NCI-H146 (cell line): ENCODE measurements around the gene MRPS18B.

Experiments
- DNase-seq: peaks from one replicate; lab custom pipeline; 2025; lab: John Stamatoyannopoulos, UW

Gene MRPS18B

DNA sequence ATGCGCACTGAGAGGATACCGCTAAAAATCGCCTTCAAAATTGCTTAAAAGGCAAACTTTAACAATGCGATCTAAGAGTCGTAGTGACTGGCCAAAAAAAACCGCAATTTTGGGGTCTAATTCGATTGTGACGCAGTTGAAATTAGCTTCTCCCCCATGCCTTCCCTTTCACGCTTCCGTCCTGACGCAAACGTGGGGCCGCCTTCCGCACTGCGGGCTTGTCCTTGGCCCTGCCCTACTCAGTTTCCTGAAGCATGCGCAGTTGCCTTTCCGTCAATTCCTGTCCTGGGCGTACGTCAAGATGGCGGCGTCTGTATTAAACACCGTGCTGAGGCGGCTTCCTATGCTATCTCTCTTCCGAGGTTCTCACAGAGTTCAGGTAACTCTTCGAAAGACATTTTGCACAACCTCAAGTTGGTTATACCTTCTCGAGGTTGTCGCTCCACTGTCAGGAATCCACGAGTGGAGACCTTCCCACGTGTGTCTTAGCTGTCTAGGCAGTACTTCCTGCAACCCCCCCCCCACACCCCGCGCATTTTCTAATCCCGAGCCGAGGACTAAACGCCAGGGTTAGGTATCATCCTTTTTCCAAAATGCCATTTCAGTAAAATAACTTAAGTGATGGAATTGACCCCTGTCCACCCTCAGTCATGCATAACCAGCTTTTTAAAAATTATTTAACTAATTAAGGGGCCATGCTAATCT lies at the start of gene MRPS18B:
TSS of gene MRPS18B (plus strand) at position 276 of the 705 bp plus-strand sequence. CDS start at position 302, 26 bp downstream.
- peak; percentile 95 for DNase-seq

DNA sequence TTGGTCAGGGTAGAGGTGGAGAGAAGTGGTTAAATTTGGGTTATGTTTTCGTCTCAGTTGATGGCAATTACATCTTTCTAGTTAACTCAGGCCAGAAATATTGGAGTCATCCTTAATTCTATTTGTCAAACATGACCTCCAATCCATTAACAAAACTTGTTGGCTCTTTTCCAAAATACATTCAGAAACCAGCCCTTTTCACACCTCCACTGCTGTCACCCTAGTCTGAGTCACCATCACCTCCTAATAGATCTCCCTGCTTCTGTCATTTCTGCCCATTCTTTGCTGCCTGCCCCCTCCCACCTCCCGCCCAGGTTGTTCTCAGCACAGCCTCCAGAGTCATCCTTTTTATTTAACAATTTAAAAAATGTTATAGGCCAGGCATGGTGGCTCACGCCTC lies 49.4 kb upstream of the MRPS18B start:
- DNase-seq: peak; percentile 28

DNA sequence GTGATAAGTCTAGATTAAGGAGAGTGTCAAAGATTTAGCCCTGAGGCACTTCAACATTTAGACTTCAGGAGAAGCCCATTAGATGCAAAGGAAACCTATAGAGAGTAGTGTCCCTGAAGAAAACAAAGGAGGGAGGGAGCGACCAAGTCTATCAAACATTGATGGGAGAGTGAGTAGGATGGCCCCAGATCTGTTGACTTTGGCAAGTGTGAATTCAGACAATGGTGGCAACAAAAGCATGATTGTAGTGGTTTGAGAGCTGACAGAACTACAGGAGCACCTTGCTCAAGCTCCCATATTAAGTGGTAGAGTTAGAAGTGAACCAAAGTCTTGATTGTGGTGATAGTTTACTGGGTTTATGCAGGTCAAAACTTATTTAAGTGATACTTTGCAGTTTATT lies 47.4 kb upstream of the MRPS18B start:
- DNase-seq: no peak

DNA sequence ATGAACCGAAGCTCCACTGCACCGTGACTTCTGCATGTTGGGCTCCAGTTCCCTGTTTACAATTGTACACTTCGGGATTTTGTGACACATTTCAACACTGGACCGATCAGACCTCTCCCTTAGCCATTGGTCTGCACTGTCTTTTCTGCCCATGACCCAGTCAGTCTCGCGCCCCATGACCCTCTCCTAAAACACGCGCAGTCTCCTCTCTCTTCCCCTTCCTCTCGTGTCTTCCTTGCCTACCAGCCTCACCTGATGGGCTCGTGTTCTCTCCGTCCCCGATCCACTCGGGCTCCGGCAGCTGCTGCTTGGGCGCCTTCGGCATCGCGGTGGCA lies 46.9 kb upstream of the MRPS18B start:
- DNase-seq: no peak

DNA sequence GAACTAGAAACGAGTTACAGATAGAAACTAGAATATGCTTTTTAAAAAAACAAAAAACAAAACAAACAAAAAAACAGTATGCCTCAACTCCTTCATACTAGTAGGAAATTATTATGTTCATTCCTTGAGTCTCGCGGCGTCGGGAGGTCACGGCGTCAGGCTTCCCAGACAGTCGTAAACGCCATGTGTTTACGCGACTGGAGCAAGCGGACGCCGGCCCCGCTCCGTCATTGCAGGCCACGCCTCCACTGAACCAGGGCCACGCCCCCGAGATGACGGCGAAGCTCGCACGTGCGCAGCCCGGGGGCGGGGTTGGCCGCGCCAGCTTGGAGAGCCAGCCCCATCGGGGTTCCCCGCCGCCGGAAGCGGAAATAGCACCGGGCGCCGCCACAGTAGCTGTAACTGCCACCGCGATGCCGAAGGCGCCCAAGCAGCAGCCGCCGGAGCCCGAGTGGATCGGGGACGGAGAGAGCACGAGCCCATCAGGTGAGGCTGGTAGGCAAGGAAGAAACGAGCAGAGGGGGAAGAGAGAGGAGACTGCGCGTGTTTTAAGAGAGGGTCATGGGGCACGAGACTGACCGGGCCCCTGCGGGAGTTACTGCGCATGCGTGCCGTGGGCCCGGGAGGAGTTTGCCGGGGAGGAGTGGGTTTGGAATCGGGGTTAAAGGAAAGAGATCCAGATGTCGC lies 46.4 kb upstream of the MRPS18B start, which contains the start of gene ABCF1:
TSS of gene ABCF1 (plus strand) at position 368 of the 687 bp plus-strand sequence. CDS start at position 414, 46 bp downstream.
- peak; percentile 96 for DNase-seq

DNA sequence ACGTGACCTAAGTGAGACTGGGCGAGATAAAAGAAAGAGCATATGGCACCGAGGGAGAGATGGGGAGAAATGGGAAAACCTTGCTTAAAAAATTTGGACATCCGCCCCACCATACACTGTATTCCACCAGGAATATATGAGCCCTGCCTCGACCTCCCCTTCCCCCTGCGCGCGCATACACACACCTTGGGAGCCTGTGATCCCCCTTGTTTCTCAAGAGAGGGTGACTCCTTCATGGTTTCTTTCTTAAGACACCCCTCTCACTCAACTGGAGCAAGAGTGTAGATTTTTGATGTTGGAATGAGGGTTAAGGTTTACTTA lies 45.9 kb upstream of the MRPS18B start:
- DNase-seq: no peak

DNA sequence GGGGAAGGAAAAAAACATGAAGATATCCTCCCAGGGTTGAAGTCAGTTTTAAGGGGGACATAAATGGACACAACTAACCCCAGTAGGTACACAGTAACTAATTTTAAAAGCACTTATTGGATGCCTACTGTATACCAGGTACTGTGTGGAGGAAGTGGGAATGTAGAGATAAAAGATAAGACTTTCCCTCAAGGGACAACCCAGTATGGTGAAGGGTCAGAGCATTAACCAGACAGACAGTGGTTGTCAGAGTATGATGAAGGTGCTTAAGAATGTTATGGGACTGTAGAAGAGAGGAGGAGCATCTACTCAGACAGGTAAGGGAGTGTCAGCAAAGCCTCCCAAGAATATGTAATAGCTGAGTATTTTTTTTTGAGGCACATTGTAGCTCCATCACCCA lies 45.5 kb upstream of the MRPS18B start:
- no peak for DNase-seq

DNA sequence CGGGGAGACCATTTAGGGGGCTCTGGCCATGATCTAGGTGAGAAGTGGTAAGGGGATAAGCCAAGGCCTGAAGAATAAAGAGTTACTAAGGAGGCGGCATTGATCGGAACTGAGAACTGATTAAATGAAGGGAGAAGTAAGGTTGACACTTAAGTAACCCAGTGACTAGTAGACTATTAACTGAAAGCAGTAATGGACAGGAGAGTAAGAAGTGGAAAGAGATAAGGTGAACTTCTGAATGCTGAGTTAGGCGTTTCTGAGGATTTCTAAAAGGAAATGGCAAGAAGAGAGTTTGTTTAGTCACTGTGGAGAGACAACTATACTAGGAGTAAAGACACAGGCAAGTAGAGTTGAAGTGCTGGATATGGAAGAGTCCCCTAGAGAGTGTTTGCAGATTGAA lies 44.5 kb upstream of the MRPS18B start:
- no peak for DNase-seq

DNA sequence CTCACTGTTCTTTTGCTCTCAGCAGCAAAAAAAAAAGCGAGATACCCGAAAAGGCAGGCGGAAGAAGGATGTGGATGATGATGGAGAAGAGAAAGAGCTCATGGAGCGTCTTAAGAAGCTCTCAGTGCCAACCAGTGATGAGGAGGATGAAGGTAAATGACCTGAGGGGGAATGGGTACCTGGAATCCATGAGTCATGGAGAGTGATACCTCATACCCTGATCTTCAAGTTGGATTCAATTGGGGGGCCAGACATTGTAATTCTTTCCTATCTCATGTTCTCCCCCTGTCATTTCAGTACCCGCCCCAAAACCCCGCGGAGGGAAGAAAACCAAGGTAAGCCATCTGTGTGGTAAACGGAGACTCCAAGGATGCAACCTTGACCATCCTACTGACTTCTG lies 39.6 kb upstream of the MRPS18B start:
- DNase-seq: no peak

DNA sequence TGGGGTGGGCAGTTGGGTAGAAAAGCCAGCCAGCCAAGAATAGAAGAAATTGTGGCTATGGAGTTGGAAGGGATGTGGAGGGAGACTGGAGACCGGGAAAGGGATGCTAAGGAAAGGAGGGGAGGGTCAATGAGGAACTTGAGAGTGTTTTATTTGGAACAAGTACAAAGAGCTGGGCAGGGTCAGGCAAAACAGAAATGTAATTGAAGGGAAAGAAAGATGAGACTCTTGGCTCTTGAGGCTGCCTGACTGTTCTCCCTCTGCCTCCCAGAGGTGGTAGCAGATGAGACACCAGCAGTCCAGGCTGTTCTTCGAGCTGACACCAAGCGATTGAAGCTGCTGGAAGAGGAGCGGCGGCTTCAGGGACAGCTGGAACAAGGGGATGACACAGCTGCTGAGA lies 33.7 kb upstream of the MRPS18B start:
- no peak for DNase-seq

DNA sequence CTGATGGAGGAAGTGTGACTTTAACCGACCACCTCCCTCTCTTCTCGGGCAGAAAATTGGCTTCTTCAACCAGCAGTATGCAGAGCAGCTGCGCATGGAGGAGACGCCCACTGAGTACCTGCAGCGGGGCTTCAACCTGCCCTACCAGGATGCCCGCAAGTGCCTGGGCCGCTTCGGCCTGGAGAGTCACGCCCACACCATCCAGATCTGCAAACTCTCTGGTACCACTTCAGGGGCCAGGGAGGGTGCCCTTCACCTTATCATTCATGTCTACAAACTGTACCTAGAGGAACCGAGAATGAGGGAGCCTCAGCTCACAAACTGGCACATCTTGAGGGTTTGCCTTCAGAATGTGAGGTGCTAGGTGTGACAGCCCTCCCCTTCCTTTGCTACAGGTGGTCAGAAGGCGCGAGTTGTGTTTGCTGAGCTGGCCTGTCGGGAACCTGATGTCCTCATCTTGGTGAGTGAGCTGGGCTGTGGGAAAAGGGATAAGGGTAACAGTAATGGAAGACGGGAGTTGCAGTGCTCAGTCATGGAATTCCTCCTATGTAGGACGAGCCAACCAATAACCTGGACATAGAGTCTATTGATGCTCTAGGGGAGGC lies 27.8 kb upstream of the MRPS18B start:
- no peak for DNase-seq

DNA sequence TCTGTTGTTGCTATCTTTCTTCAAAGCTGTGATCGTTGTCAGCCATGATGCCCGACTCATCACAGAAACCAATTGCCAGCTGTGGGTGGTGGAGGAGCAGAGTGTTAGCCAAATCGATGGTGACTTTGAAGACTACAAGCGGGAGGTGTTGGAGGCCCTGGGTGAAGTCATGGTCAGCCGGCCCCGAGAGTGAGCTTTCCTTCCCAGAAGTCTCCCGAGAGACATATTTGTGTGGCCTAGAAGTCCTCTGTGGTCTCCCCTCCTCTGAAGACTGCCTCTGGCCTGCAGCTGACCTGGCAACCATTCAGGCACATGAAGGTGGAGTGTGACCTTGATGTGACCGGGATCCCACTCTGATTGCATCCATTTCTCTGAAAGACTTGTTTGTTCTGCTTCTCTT lies 27.1 kb upstream of the MRPS18B start:
- no peak for DNase-seq

DNA sequence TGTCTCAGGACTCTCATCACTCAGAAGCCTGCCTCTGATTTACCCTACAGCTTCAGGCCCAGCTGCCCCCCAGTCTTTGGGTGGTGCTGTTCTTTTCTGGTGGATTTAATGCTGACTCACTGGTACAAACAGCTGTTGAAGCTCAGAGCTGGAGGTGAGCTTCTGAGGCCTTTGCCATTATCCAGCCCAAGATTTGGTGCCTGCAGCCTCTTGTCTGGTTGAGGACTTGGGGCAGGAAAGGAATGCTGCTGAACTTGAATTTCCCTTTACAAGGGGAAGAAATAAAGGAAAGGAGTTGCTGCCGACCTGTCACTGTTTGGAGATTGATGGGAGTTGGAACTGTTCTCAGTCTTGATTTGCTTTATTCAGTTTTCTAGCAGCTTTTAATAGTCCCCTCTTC lies 26.6 kb upstream of the MRPS18B start:
- DNase-seq: no peak

DNA sequence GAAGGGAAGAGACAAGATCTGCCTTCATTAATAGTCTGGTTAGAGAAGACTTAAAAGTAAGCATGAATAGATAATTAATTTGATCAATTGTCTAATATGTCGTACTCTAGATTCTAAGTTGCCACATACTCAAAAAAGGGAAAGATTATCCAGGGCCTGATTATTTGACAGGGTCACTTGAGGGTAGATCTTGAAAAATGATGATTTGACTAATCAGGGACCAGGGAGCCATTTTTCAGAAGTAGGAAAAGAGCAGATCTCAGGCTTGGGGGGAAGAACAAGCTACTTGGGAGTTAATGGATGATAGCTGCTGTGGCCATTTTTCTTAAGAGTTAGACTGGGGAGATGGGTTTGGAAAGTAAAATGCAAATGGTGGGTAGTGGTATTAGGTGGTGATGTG lies 25.4 kb upstream of the MRPS18B start:
- DNase-seq: no peak

DNA sequence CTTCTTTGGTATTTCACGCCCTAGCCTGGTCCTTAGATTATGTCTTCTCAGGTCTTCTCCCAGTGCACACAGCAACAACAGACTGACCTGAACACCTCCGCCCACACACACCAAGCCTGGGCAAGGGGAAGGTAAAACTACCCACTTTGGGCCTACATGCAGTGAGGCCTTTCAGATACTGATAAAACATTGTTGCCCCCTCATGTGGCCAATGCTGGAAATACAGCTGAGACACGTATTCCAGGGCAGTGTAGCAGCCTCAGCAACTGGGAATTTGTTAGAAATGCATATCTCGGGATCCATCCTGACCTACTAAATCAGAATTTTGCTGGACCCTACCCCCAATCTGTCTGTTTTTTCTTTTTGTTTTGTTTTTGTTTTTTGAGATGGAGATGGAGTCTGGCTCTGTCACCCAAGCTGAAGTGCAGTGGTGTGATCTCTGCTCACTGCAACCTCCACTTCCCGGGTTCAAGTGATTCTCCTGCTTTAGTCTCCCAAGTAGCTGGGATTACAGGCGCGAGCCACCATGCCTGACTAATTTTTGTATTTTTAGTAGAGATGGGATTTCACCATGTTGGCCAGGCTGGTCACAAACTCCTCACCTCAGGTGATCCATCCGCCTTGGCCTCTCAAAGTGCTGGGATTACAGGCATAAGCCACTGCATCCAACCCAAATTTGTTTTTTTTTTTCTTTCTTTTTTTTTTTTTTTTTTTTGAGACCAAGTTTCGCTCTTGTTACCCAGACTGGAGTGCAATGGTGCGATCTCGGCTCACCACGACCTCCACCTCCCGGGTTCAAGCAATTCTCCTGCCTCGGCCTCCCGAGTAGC lies 20.1 kb upstream of the MRPS18B start:
- peak; percentile 52 for DNase-seq

DNA sequence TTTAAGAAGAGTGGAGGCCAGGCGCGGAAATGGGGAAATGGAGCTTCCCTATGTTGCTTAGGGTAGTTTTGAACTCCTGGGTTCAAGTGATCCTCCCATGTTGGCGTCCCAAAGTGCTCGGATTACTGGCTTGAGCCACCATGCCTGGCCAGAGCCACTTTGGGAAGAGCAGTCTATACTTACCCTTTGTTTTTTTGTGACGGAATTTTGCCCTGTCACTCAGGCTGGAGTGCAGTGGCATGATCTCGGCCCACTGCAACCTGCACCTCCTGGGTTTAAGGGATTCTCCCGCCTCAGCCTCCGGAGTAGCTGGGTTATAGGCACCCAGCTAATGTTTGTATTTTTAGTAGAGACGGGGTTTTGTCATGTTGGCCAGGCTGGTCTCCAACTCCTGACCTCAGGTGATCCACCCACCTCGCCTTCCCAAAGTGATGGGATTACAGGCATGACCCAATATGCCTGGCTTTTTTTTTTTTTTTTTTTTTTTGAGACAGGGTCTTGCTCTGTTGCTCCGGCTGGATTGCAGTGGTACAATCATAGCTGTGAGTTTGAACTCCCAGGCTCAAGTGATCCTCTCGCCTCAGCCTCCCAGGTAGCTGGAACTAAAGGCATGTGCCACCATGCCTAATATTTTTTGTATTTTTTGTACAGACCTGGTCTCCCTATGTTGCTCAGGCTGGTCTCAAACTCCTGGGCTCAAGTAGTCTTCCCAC lies 18.6 kb upstream of the MRPS18B start:
- no peak for DNase-seq

DNA sequence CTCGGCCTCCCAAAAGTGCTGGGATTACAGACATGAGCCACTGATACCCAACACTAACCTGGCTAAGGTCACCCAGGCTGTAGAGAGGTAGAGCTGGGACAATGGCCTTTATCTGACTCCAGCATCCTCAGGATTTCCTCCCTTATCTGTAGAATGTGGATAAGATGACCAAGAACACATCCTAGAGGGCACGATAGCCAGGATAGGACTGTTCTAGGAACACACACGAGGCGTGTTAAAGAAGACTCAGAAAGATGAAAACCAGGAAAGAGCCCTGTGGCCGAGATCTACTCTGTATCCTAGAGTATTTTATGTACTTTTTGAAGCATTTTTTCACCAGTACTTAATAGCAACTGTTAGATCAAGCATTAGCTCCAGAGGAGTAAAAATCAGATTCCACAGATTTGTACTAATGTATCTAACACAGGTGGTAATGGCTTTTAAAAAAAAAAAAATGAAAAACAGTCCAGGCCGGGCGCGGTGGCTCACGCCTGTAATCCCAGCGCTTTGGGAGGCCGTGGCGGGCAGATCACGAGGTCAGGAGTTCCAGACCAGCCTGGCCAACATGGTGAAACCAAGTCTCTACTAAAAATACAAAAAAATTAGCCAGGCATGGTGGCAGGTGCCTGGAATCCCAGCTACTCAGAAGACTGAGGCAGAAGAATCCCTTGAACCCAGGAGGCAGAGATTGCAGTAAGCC lies 17.9 kb upstream of the MRPS18B start:
- no peak for DNase-seq

DNA sequence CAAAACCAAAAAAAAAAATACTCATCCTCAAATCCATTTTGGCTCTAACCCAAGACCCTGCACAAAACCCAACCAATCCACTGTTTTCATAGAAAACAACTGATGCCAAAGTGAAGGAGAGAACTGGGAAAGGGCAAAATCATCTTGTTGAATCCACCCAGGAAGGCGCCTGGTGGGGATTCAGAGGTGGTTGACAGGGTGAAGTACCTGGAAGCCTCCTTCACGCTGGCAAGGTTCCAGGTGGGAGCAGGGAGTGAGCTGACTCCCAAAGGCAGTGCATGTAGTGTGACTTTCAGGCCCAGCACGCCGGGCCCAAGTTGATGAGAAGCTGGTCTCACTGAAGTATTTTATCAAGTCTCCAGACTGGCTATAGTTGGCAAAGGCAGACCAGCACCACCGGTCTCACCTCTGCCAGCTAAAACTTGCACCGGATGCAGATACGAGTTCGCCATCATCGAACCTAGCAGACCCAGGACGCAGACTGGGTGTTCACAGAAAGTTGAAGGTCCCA lies 17.1 kb upstream of the MRPS18B start:
- no peak for DNase-seq

DNA sequence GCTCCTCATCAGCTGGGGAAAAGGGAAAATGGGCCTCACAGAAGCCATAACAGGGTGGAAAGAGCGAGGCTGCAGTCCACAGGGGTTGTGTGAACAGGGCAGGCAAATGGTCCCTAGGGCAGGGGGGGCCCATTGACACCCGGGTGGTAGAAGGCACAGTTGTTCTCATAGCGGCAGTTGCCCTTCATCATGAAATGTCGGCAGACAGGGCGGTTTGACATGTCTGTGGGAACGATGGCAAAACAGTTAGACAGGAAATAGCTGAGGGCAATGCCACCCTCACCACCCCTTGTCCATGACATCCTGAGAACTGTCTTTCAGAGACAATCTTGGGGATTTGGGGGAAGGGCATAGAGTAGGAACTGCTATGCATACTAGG lies 16.2 kb upstream of the MRPS18B start:
- no peak for DNase-seq

DNA sequence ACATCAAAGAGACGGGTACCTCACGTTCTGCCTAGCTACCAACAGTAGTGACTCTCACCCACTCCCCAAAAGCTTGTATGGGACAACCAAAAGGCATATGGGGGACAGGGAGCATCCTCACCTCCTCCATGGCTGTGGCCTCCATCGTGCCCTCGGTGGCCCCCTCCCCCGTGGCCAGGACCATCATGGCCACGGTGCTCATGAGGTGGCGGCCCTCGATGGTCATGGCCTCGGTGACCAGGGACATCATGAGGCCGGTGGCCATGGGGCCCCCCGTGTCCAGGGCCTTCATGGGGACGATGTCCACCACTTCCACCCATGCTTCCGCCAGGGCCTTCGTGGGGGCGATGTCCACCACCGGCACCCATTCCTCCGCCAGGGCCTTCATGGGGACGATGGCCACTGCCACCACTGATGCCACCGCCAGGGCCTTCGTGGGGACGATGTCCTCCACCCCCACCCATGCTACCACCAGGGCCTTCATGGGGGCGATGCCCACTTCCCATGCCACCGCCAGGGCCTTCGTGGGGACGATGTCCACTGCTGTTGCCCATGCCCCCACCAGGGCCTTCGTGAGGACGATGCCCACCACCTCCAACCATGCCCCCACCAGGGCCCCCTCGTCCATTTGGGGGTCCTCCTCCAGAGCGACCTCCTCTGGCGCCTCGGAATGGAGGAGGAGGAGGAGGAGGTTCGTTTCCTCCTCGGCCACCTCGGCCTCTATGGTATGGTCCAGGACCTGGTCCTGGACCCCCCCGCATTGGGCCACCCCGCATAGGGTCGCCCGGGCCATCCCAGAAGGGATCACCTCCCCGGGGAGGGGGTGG lies 15.6 kb upstream of the MRPS18B start:
- DNase-seq: no peak
